Loucy (cell line): ENCODE measurements around the gene STX16.
"Not testable (repeated sequence)": the region's sequence is repeated elsewhere in the genome, so short reads cannot be mapped to it uniquely, and the experiment has no call there.

Source experiments
- H2AFZ ChIP-seq: fragments of 200-600 bp; sonication (generic); 2 replicates; pipeline ENCODE4 v1.6.0; 2016; ENCODE audit warnings: antibody characterized with exemption, mild to moderate bottlenecking, low read length, moderate library complexity
- H3F3A ChIP-seq: fragments of 200-600 bp; 2 replicates; pipeline ENCODE4 v1.6.0; 2016; ENCODE audit warnings: antibody characterized with exemption, low read depth, mild to moderate bottlenecking
- H3K27me3 ChIP-seq: fragments of 200-600 bp; sonication (generic); 2 replicates; pipeline ENCODE4 v1.6.1; 2014; ENCODE audit warnings: low read length, mild to moderate bottlenecking; ENCODE audit not compliant: insufficient read depth, poor library complexity, severe bottlenecking
- H3K36me3 ChIP-seq: fragments of 200-600 bp; sonication (generic); 2 replicates; pipeline ENCODE4 v1.6.1; 2016; ENCODE audit warnings: low read length; ENCODE audit not compliant: insufficient read depth
- H3K4me1 ChIP-seq: fragments of 200-600 bp; sonication (generic); 2 replicates; pipeline ENCODE4 v1.5.1; 2014; ENCODE audit warnings: low read length, mild to moderate bottlenecking; ENCODE audit not compliant: insufficient read depth, poor library complexity, severe bottlenecking
- H3K4me2 ChIP-seq: fragments of 200-600 bp; sonication (generic); 2 replicates; pipeline ENCODE4 v1.6.0; 2014; ENCODE audit warnings: antibody characterized with exemption, low read length, low read depth, mild to moderate bottlenecking; ENCODE audit not compliant: poor library complexity, severe bottlenecking
- H3K4me3 ChIP-seq: fragments of 200-600 bp; sonication (generic); 2 replicates; pipeline ENCODE4 v1.5.1; 2014; ENCODE audit warnings: low read length, mild to moderate bottlenecking, mixed read lengths; ENCODE audit not compliant: poor library complexity, severe bottlenecking
- H3K79me2 ChIP-seq: fragments of 200-600 bp; sonication (generic); 2 replicates; pipeline ENCODE4 v1.6.1; 2014; ENCODE audit warnings: low read length; ENCODE audit not compliant: insufficient read depth
- H3K9ac ChIP-seq: fragments of 200-600 bp; sonication (generic); 2 replicates; pipeline ENCODE4 v1.6.0; 2014; ENCODE audit warnings: mild to moderate bottlenecking, low read depth, low read length, moderate library complexity; ENCODE audit not compliant: poor library complexity, severe bottlenecking
- H3K9me2 ChIP-seq: fragments of 200-600 bp; sonication (generic); replicated peaks from 2 replicates; pipeline ENCODE4 v1.6.1; 2016; ENCODE audit warnings: low read depth, low read length, mixed read lengths
- H3K9me3 ChIP-seq: fragments of 200-600 bp; sonication (generic); 2 replicates; pipeline ENCODE4 v1.6.1; 2014; ENCODE audit warnings: mild to moderate bottlenecking, antibody characterized with exemption, low read length, low read depth; ENCODE audit not compliant: insufficient read depth
- H4K20me1 ChIP-seq: fragments of 200-600 bp; sonication (generic); 2 replicates; pipeline ENCODE4 v1.6.0; 2014; ENCODE audit warnings: antibody characterized with exemption, low read length, mild to moderate bottlenecking; ENCODE audit not compliant: insufficient read depth, poor library complexity, severe bottlenecking
- CTCF ChIP-seq: fragments of 200-600 bp; sonication (generic); conservative IDR thresholded peaks from 2 replicates; pipeline ENCODE4 v1.5.1; 2014; ENCODE audit warnings: mild to moderate bottlenecking, antibody characterized with exemption, low read length
- EZH2phosphoT487 ChIP-seq: fragments of 200-600 bp; IDR thresholded peaks from 2 replicates; pipeline ENCODE4 v1.6.1; 2018; ENCODE audit warnings: antibody characterized with exemption, mild to moderate bottlenecking, moderate library complexity, borderline replicate concordance

Gene STX16

GRCh38 chr20:58640446-58640845 is 10.6 kb upstream of the STX16 start:
- Histone ChIP-seq H3F3A (no peaks in the 10 kb centered on the region), H3K9ac (no peak overlapping the region), H4K20me1 (no peaks in the 10 kb centered on the region), H3K9me2 (no peaks in the 10 kb centered on the region), H3K27me3 (no peaks in the 10 kb centered on the region), H3K79me2 (no peaks in the 10 kb centered on the region), H3K9me3 (no peaks in the 10 kb centered on the region), H3K4me1 (no peaks in the 10 kb centered on the region), H3K4me2 (no peak overlapping the region), H3K36me3 (no peaks in the 10 kb centered on the region), H3K4me3 (no peak overlapping the region), H2AFZ (no peak overlapping the region)
- no peak for TF ChIP-seq CTCF
- no peak for TF ChIP-seq EZH2phosphoT487

- TF ChIP-seq CTCF (no peak), EZH2phosphoT487 (no peak)
- no peaks in the 10 kb centered on the region for H3K36me3 ChIP-seq
- H3K9me2 ChIP-seq = no peaks in the 10 kb centered on the region
- H3K4me2 ChIP-seq = no peak overlapping the region
- no peaks in the 10 kb centered on the region for H3K27me3 ChIP-seq
- no peak overlapping the region for H3K9ac ChIP-seq
- no peak overlapping the region for H3K4me3 ChIP-seq
- no peaks in the 10 kb centered on the region for H3F3A ChIP-seq
- H3K4me1 ChIP-seq = no peaks in the 10 kb centered on the region
- H2AFZ ChIP-seq = no peak overlapping the region
- no peaks in the 10 kb centered on the region for H3K79me2 ChIP-seq
- H4K20me1 ChIP-seq = no peaks in the 10 kb centered on the region
- no peaks in the 10 kb centered on the region for H3K9me3 ChIP-seq
These were observed 8.6 kb upstream of the STX16 start for GRCh38 chr20:58642441-58642840.

- not testable (repeated sequence) for H3K4me1 ChIP-seq, H3F3A ChIP-seq, H3K4me3 ChIP-seq, H3K9me2 ChIP-seq, H3K9ac ChIP-seq, H2AFZ ChIP-seq, H3K27me3 ChIP-seq, H3K79me2 ChIP-seq, H4K20me1 ChIP-seq, H3K36me3 ChIP-seq, H3K9me3 ChIP-seq, H3K4me2 ChIP-seq
These were observed 8.2 kb upstream of the STX16 start for GRCh38 chr20:58642896-58643295.

GRCh38 chr20:58645412-58645968 is 5.6 kb upstream of the STX16 start:
- no peaks in the 10 kb centered on the region for H4K20me1 ChIP-seq
- H3K4me2 ChIP-seq = no peak overlapping the region
- no peaks in the 10 kb centered on the region for H3K9me2 ChIP-seq
- TF ChIP-seq EZH2phosphoT487 (no peak), CTCF (no peak)
- no peaks in the 10 kb centered on the region for H3F3A ChIP-seq
- no peaks in the 10 kb centered on the region for H3K27me3 ChIP-seq
- no peak overlapping the region for H3K9ac ChIP-seq
- H2AFZ ChIP-seq = no peak overlapping the region
- H3K36me3 ChIP-seq = no peaks in the 10 kb centered on the region
- no peaks in the 10 kb centered on the region for H3K79me2 ChIP-seq
- H3K4me3 ChIP-seq = no peak overlapping the region
- H3K9me3 ChIP-seq = no peaks in the 10 kb centered on the region
- H3K4me1 ChIP-seq = peaks cover 4% of the 10 kb centered on the region
